ENCODE measurements around the gene EIF4G3. TPM values are rescaled to one million over a fixed set of nuclear protein-coding genes. Genes with fewer than 3 reads are reported as not detected.

The EIF4G3 gene
- total and polyA plus RNA-seq, 10 of the 15 experiments (the other 5 are each of a cell fraction or from before 2014, with no cell fraction given), result 7.4 to 45.1 (median 29.1) TPM

- in situ Hi-C loops (cut with MboI), result no loop called here
- peaks cover 4 to 19% of the 10 kb centered on the region in 2 experiments for H3K36me3 ChIP-seq (ENCODE audit: control insufficient read depth in 2 of 2, insufficient read depth in 2 of 2, low read length in 1 of 2)
- RAD21 ChIA-PET (ENCODE audit: unreplicated experiment), result no interaction called here
- H3K9me3 ChIP-seq (replicated peaks; ENCODE audit: control insufficient read depth, insufficient read depth, low read length), result no peaks in the 10 kb centered on the region
- DNase-seq (ENCODE audit: low read depth, low spot score) (no peak), FAIRE-seq (no peak), ATAC-seq (no peak)
- no peak overlapping the region for H3K4me2 ChIP-seq (ENCODE audit: control insufficient read depth, insufficient read depth)
- POLR2A ChIA-PET, result no interaction called here
- WGBS (ENCODE audit: insufficient coverage, insufficient replicate concordance, low lambda C conversion rate, missing lambda C conversion rate), result 99% methylated on average over 3 of the region's 3 CpGs
- no peaks in the 10 kb centered on the region; the same call in none of the 2 replicates for H3K79me2 ChIP-seq (ENCODE audit: control insufficient read depth, insufficient read depth, low read length)
- no peaks in the 10 kb centered on the region for H4K20me1 ChIP-seq (ENCODE audit: control insufficient read depth, insufficient read depth)
- no peak overlapping the region for H3K27ac ChIP-seq (ENCODE audit: control insufficient read depth, insufficient read depth)
- intact Hi-C loops (cut with micrococcal nuclease; ENCODE audit: unreplicated experiment), result no loop called here
- H2AFZ ChIP-seq (ENCODE audit: control insufficient read depth, low read depth, low read length), result no peak overlapping the region
- BruUV-seq (replicated peaks), result no TSS peak
- no peak overlapping the region for H3K9ac ChIP-seq (ENCODE audit: control insufficient read depth, insufficient read depth, low read length)
- H3K4me3 ChIP-seq, result no peak overlapping the region
- SMC1A ChIA-PET (ENCODE audit: uncharacterized antibody, unreplicated experiment), result interaction anchor here (0.6 kb wide), 1 partner anchor 36 kb away, joined by 5 read pairs; no protein-coding TSS in a partner anchor
- no peaks in the 10 kb centered on the region for H3K4me1 ChIP-seq (ENCODE audit: control insufficient read depth, insufficient read depth, low read length)
- H3K27me3 ChIP-seq (replicated peaks in 1 of 2; ENCODE audit: control insufficient read depth in 2 of 2, insufficient read depth in 2 of 2, low read length in 1 of 2), result no peaks in the 10 kb centered on the region
- CTCF ChIA-PET, result no interaction called here
- no peak for TF ChIP-seq POLR2AphosphoS5 (IDR thresholded peaks at IDR 0.05; ENCODE audit: low read length)
- no peak for TF ChIP-seq NFXL1 (IDR thresholded peaks at IDR 0.05; ENCODE audit: borderline replicate concordance)
- no peak for TF ChIP-seq RELB (IDR thresholded peaks at IDR 0.05; ENCODE audit: low read depth)
- no peak for TF ChIP-seq ATF2 (IDR thresholded peaks at IDR 0.05; ENCODE audit: low read length)
- TF ChIP-seq TCF7 (IDR thresholded peaks at IDR 0.05; ENCODE audit: borderline replicate concordance), result no peak
- TF ChIP-seq PML (IDR thresholded peaks at IDR 0.05; ENCODE audit: low read length), result no peak
- TF ChIP-seq RUNX3 (IDR thresholded peaks at IDR 0.05; ENCODE audit: low read length), result no peak
- no peak for TF ChIP-seq ZNF687 (IDR thresholded peaks at IDR 0.05)
- TF ChIP-seq ZBTB40 (IDR thresholded peaks at IDR 0.05; ENCODE audit: borderline replicate concordance), result no peak
Observed at GRCh38 chr1:21149430-21149854, 27.3 kb downstream of the EIF4G3 start.

All from GM12878 (cell line).